GM15510 (cell line): Measurements from ENCODE around the gene FKBP15.

Source experiments
- POLR2A ChIP-seq: IDR thresholded peaks from 3 replicates; pipeline ENCODE4 v1.6.1; 2011; ENCODE audit warnings: borderline replicate concordance; ENCODE audit not compliant: insufficient read length; ENCODE audit errors: extremely low read depth

The FKBP15 gene

GRCh38 chr9:113177251-113177650, 43.8 kb downstream of the FKBP15 start:
- no peak for TF ChIP-seq POLR2A

DNA sequence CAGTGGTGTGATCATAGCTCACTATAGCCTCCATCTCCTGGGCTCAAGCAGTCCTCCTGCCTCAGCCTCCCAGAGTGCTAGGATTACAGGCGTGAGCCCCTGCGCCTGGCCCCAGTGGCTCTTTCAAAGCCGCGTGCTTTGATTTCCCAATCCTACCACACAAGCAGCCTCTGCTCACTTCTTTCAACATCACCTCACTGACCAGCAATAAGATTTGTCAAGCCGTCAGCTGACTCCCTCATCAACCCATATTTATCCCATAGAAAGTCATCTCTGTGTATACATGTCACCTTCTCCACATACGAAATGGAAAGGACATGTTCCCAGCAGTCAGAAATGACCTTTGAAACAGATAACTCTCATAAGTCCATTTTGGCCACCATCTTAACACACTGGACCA, 44.3 kb downstream of the FKBP15 start:
- TF ChIP-seq POLR2A, result no peak

- no peak for TF ChIP-seq POLR2A
These were observed 47.7 kb downstream of the FKBP15 start for GRCh38 chr9:113173341-113173740.

DNA sequence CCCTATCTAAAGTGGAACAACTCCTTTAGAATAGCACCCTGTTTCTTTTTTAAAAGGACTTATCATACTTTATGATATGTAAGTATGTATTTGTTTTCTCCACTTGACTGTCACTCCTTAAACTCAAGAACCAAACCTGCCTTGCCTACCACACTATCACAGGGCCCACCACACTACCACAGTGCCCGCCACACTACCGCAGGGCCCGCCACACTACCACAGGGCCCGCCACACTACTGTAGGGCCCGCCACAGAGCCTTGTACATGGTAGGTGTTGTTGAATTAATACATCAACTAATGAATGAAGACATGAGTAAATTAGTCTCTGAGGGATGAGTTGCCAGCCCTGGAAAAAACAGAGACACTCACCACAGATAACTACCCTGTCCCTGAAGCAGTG, 52.3 kb downstream of the FKBP15 start:
- no peak for TF ChIP-seq POLR2A

GRCh38 chr9:113166039-113166438, 55.0 kb downstream of the FKBP15 start:
- TF ChIP-seq POLR2A, result no peak

DNA sequence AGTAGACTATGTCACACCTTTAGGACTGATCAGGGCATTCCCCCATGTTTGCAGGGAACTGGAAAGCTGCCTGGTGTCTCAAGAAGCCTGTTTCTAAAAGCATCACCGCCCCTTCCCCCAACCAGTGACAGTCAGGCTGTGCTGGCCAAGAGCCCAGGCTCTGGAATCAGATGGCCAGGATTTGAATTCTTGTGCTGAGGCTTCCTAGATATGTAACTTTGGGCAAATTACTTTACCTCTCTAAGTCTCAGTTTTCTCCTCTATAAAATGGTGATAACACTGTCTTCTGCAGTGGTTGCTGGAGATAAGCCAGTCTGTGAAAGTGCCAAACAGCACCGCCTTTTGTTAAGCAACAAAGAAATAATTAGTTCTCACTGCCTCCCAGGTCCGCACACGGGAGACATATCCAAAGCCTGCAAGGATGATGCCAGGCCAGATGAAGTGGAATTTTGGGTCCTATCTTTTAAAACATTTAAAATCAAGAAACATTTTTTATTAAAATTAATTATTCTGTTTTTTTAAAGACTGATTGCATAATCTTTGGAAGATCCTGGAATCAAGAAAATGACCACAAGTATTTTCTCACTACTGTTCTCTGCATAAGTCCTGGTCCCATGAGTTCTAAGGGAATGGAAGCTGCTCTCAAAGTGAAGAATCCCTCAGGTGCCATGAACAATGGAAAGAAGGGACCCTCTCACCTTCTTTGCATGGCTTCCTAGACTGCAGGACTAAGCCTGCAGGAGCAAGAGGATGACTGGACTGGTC, 56.4 kb downstream of the FKBP15 start:
- TF ChIP-seq POLR2A, result no peak

- no peak for TF ChIP-seq POLR2A
These were observed 58.1 kb downstream of the FKBP15 start for GRCh38 chr9:113163001-113163400.

- TF ChIP-seq POLR2A, result no peak
These were observed 60.5 kb downstream of the FKBP15 start for GRCh38 chr9:113160571-113160970.

DNA sequence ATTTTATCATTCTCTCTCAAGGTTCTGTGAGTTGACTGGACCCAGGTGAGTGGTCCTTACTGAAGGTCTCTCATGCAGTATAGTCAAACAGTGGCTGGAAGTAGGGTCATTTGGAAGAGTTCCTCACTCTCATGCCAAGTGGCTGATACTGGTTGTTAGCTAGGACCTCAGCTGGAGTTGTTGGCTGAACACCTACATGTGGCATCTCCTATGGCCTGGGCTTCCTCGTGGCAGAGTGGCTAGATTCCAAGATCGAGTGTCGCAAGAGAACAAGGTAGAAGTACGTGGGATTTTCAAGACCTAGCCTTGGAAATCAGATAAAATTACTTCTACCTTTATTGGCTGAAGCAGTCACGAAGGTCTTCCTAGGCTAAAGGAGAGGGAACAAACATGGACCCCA, 62.6 kb downstream of the FKBP15 start:
- no peak for TF ChIP-seq POLR2A

- no peak for TF ChIP-seq POLR2A
These were observed 64.2 kb downstream of the FKBP15 start for GRCh38 chr9:113156880-113157279.

- TF ChIP-seq POLR2A, result no peak
These were observed 65.0 kb downstream of the FKBP15 start for GRCh38 chr9:113155911-113156588.

DNA sequence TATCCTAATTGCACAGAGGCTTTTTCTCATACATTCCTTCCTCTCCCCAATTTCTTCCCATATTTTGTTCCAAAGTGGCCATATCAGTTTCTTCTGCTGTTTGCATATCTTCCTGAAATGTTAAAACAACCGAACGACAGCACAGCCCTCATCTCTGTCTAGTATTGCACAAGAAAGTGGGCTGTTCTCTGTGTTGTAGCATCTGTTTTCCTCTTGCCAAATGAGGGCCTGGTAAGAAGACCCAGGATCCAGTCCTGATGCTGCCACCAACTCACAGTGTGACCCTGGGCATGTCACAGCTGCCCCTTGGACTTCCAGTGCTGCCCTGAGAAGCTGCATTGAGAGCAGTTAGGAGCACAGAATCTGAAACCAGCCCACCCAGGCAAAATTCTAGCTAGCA, 66.1 kb downstream of the FKBP15 start:
- no peak for TF ChIP-seq POLR2A

DNA sequence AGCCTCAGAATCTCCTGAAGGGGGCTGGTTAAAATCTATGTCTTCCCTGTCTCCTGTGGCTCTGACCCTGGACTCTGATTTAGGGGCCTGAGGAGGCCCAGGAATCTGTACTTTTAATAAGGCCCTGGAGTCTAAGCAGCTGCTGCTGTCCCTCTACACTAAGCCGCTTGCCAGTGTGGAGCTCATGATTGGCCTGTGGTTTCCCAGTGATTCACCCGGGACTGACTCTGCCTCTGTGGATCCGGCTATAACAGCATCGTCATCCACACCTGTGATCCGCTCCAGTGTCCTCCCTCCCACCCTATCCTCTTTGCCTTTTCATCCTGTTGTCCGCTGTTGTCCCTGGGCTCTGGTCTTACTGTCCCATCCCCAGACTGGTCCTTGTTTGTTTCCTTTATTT, 66.6 kb downstream of the FKBP15 start:
- no peak for TF ChIP-seq POLR2A

GRCh38 chr9:113153599-113153998, 67.5 kb downstream of the FKBP15 start:
- TF ChIP-seq POLR2A, result no peak

GRCh38 chr9:113152699-113153098, 68.4 kb downstream of the FKBP15 start:
- TF ChIP-seq POLR2A, result no peak

- no peak for TF ChIP-seq POLR2A
These were observed 69.1 kb downstream of the FKBP15 start for GRCh38 chr9:113151696-113152630.
